ENCODE results near the gene NOL12.

The NOL12 gene

GRCh38 chr22:37696657-37697537 lies 10.8 kb downstream of the NOL12 start, which contains the start of gene TRIOBP:
TSS of gene TRIOBP (plus strand) at chr22:37697048. CDS start at chr22:37701366, 4,318 bp downstream.
- DNase-seq (ENCODE audit: low spot score) = peak; percentile 97
- Histone ChIP-seq H3K27ac (peak within 1 kb of the TSS; percentile 23 to 33), H3K4me3 (peak within 1 kb of the TSS; percentile 47)
- no peak for TF ChIP-seq CTCF (IDR thresholded peaks at IDR 0.05)

GRCh38 chr22:37697538-37697835 lies 11.3 kb downstream of the NOL12 start:
- DNase-seq (ENCODE audit: low spot score) = no peak
- TF ChIP-seq CTCF (IDR thresholded peaks at IDR 0.05) = no peak
- no peak overlapping the region for H3K4me3 ChIP-seq
- peak overlapping the region in 1 of 2 donors; percentile 33 for H3K27ac ChIP-seq

GRCh38 chr22:37701141-37701786 lies 15.1 kb downstream of the NOL12 start:
- Histone ChIP-seq H3K4me3 (no peak overlapping the region), H3K27ac (no peak overlapping the region)
- no peak for TF ChIP-seq CTCF (IDR thresholded peaks at IDR 0.05)
- DNase-seq (ENCODE audit: low spot score) = no peak

GRCh38 chr22:37703906-37704305 lies 17.8 kb downstream of the NOL12 start:
- TF ChIP-seq CTCF (IDR thresholded peaks at IDR 0.05) = no peak
- Histone ChIP-seq H3K27ac (no peak overlapping the region), H3K4me3 (no peak overlapping the region)
- no peak for DNase-seq (ENCODE audit: low spot score)

GRCh38 chr22:37704645-37705044 lies 18.5 kb downstream of the NOL12 start:
- no peak overlapping the region for H3K27ac ChIP-seq
- DNase-seq (ENCODE audit: low spot score) = no peak
- no peak for TF ChIP-seq CTCF (IDR thresholded peaks at IDR 0.05)
- H3K4me3 ChIP-seq = no peak overlapping the region

- H3K4me3 ChIP-seq = no peak overlapping the region
- no peak for DNase-seq (ENCODE audit: low spot score)
- TF ChIP-seq CTCF (IDR thresholded peaks at IDR 0.05) = no peak
- H3K27ac ChIP-seq = no peak overlapping the region
These were observed 19.1 kb downstream of the NOL12 start for GRCh38 chr22:37705205-37705604.
